K562 (cell line): ENCODE results near the gene KCNQ2. TPM values are rescaled to one million over a fixed set of nuclear protein-coding genes. Genes with fewer than 3 reads are reported as not detected.

Experiments
- ATAC-seq: fragments of 200-7000 bp; cut with Tn5 transposase; 3 replicates; pipeline ENCODE4 v1.9.1; 2020; ENCODE audit warnings: moderate library complexity
- BruUV-seq: library from RNA; stranded (reverse); fragments of 400-500 nt; replicated peaks from 2 replicates; lab custom pipeline; 2021; lab: Mats Ljungman, UMichigan
- CTCF ChIA-PET: fragments of 300-600 bp; formaldehyde crosslinking; extraction: SDS; loops from one replicate; lab custom pipeline; 2021; ENCODE audit warnings: low intra/inter-chr PET ratio; lab: Yijun Ruan, JAX
- POLR2A ChIA-PET: fragments of 300-600, 350-650 bp; sonication (Branson Sonifier 250); formaldehyde crosslinking; extraction: SDS; loops from one replicate; lab custom pipeline; 2021; ENCODE audit warnings: antibody characterized with exemption, inconsistent platforms; lab: Yijun Ruan, JAX
- DNase-seq, 4 experiments: peaks; one replicate each; pipeline versions ENCODE4 v3.0.0 to v3.0.0-alpha.2; 2011 to 2018; ENCODE audit warnings: low spot score in 3 of 4, mixed read lengths in 3 of 4; ENCODE audit errors: extremely low read depth in 1 of 4
- FAIRE-seq: peaks from 2 replicates; lab custom pipeline; 2011; peaks lifted over from hg19 to GRCh38; lab: Jason Lieb, UNC
- H2AFZ ChIP-seq: 2 replicates; pipeline ENCODE4 v1.6.0; 2011; ENCODE audit warnings: low read depth, low read length, control low read depth, inconsistent platforms
- H3K27ac ChIP-seq: fragments of 200-600 bp; 3 replicates; pipeline ENCODE4 v1.8.0; 2011; ENCODE audit warnings: low read depth, mild to moderate bottlenecking, control low read depth, inconsistent platforms, low read length, moderate library complexity, mixed read lengths; ENCODE audit errors: extremely low read depth
- H3K27me3 ChIP-seq, 2 experiments: fragments of 300-600 bp in 1 of 2; 2 replicates in 1 of 2; 3 replicates in 1 of 2; pipeline versions ENCODE4 v1.6.0 to v1.8.0; 2011; ENCODE audit warnings: inconsistent platforms in 2 of 2, low read length in 2 of 2, mild to moderate bottlenecking in 1 of 2, mixed read lengths in 1 of 2, moderate library complexity in 1 of 2; ENCODE audit not compliant: control insufficient read depth in 2 of 2, insufficient read depth in 2 of 2
- H3K36me3 ChIP-seq: fragments of 300-600 bp; 3 replicates; pipeline ENCODE4 v1.8.0; 2011; ENCODE audit warnings: mild to moderate bottlenecking, low read length, inconsistent platforms; ENCODE audit not compliant: control insufficient read depth, insufficient read depth
- H3K4me1 ChIP-seq, 2 experiments: fragments of 200-600 bp in 1 of 2; replicated peaks in 1 of 2; 2 replicates in 1 of 2; 3 replicates in 1 of 2; pipeline versions ENCODE4 v1.5.1 to v1.8.0; 2011; ENCODE audit warnings: inconsistent platforms in 2 of 2, low read length in 2 of 2, mild to moderate bottlenecking in 1 of 2, mixed read lengths in 1 of 2, moderate library complexity in 1 of 2; ENCODE audit not compliant: control insufficient read depth in 2 of 2, insufficient read depth in 2 of 2
- H3K4me2 ChIP-seq: 2 replicates; pipeline ENCODE4 v1.6.1; 2011; ENCODE audit warnings: low read length, control low read depth, inconsistent platforms, mixed read lengths; ENCODE audit not compliant: insufficient read depth
- H3K4me3 ChIP-seq: fragments of 200-600 bp; sonication (generic), shearing (Covaris generic); 2 replicates; pipeline ENCODE4 v1.5.1; 2016; ENCODE audit warnings: control low read depth, inconsistent platforms
- H3K79me2 ChIP-seq: fragments of 200-600 bp; 3 replicates; pipeline ENCODE4 v1.8.0; 2011; ENCODE audit warnings: low read length, inconsistent platforms; ENCODE audit not compliant: control insufficient read depth, insufficient read depth
- H3K9ac ChIP-seq, 2 experiments: 2 replicates each; pipeline versions ENCODE4 v1.6.0 to v1.6.1; 2011; ENCODE audit warnings: low read depth in 2 of 2, low read length in 2 of 2, control low read depth in 1 of 2, inconsistent platforms in 1 of 2, mild to moderate bottlenecking in 1 of 2, mixed read lengths in 1 of 2; ENCODE audit not compliant: insufficient read depth in 1 of 2
- H3K9me1 ChIP-seq: one replicate; pipeline ENCODE4 v1.6.0; 2011; ENCODE audit warnings: inconsistent platforms, mild to moderate bottlenecking, low read length, moderate library complexity; ENCODE audit not compliant: control insufficient read depth, insufficient read depth
- H3K9me3 ChIP-seq: replicated peaks from 2 replicates; pipeline ENCODE4 v1.5.1; 2011; ENCODE audit warnings: low read depth, low read length, inconsistent platforms; ENCODE audit not compliant: control insufficient read depth, insufficient read depth
- H4K20me1 ChIP-seq: replicated peaks from 2 replicates; pipeline ENCODE4 v1.6.1; 2011; ENCODE audit warnings: low read length, inconsistent platforms, mixed read lengths; ENCODE audit not compliant: control insufficient read depth, insufficient read depth
- FOSL1 ChIP-seq: fragments of 200-800 bp; sonication (Bioruptor generic); conservative IDR thresholded peaks from 2 replicates; pipeline ENCODE4 v1.6.1; 2016; ENCODE audit warnings: missing genetic modification characterization, missing compliant biosample characterization
- NR2C1 ChIP-seq, 2 experiments: fragments of 450-650 bp; IDR thresholded peaks; 2 replicates each; pipeline ENCODE4 v1.6.1; 2017; ENCODE audit warnings: mild to moderate bottlenecking in 2 of 2, antibody characterized with exemption in 1 of 2, inconsistent platforms in 1 of 2, missing compliant biosample characterization in 1 of 2, missing genetic modification characterization in 1 of 2
- RBM39 ChIP-seq: fragments of 200-400 bp; formaldehyde crosslinking; optimal IDR thresholded peaks from 2 replicates; pipeline ENCODE3; 2018; ENCODE audit warnings: low read depth, low read length
- TCF7L2 ChIP-seq: fragments of 150-350 bp; IDR thresholded peaks from 2 replicates; pipeline ENCODE4 v1.6.1; 2016; ENCODE audit warnings: low read depth, mild to moderate bottlenecking, low read length, moderate library complexity
- WGBS: fragments of 100-300 bp; shearing (Covaris generic); methylation state at CpG from one replicate; pipeline ENCODE4 v1.1.6; 2016; ENCODE audit warnings: low coverage, mixed read lengths; ENCODE audit not compliant: insufficient coverage; ENCODE audit errors: missing lambda C conversion rate; 5-methylcytosine and 5-hydroxymethylcytosine counted together
- in situ Hi-C: fragments of 300-500 bp; cut with MboI; formaldehyde crosslinking; loops from 4 replicates; pipeline ENCODE4 v1.15.0; 2018; ENCODE audit warnings: inconsistent platforms, mixed read lengths
- intact Hi-C: fragments of 100-400 bp; cut with micrococcal nuclease; formaldehyde crosslinking; loops from 2 replicates; pipeline ENCODE4 v1.14.2; 2022
- polyA plus RNA-seq, 8 experiments: library from polyadenylated mRNA; depleted of rRNA in 4 of 8; stranded (reverse) in 5 of 8; unstranded in 3 of 8; fragments of >200 nt; fragmentation: Nextera tagmentation in 2 of 8; fragmentation: Illumina TruSeq in 1 of 8; extraction: Ambion mirVana in 2 of 8; extraction: Trizol in 1 of 8; gene quantifications; 2 replicates each; pipeline versions ENCODE4 v1.2.1 to v1.2.3, GENCODE V29; 2011 to 2014; ENCODE audit warnings: inconsistent platforms in 1 of 8, missing spikeins in 1 of 8
- total RNA-seq, 7 experiments: library from RNA; depleted of rRNA in 6 of 7; stranded (reverse); fragments of >200 nt in 6 of 7; fragmentation: Illumina TruSeq in 2 of 7; extraction: Trizol in 2 of 7; gene quantifications; 2 replicates each; pipeline versions ENCODE4 v1.2.1 to v1.2.3, GENCODE V29; 2011 to 2021; ENCODE audit warnings: low replicate concordance in 1 of 7
- TF ChIP-seq, protein P1 (sequence below): fragments of 250-450 bp; sonication (Bioruptor Pico); IDR thresholded peaks from 2 replicates; pipeline ENCODE4 v1.5.1; 2021; ENCODE audit warnings: mild to moderate bottlenecking
- TF ChIP-seq, protein P2 (sequence below): fragments of 250-450 bp; sonication (Bioruptor Pico); IDR thresholded peaks from 2 replicates; pipeline ENCODE4 v1.8.0; 2022; ENCODE audit warnings: inconsistent platforms, mild to moderate bottlenecking, moderate library complexity, borderline replicate concordance

The KCNQ2 gene
- total and polyA plus RNA-seq, 9 of the 15 experiments (the other 6 are each of a cell fraction or from before 2014, with no cell fraction given): 0.13 to 0.16 TPM; not detected in 7

GRCh38 chr20:63409834-63410435 lies 62.5 kb downstream of the KCNQ2 start:
- peaks cover 0 to 48% of the 10 kb centered on the region in 2 experiments; a peak in 2 of 5 replicates for H3K4me1 ChIP-seq
- TF ChIP-seq RBM39 (no peak), FOSL1 (tag) (no peak), NR2C1 (IDR thresholded peaks at IDR 0.05) (no peak), NR2C1 (tag; IDR thresholded peaks at IDR 0.05) (no peak), TCF7L2 (no peak)
- TF ChIP-seq, protein P1, sequence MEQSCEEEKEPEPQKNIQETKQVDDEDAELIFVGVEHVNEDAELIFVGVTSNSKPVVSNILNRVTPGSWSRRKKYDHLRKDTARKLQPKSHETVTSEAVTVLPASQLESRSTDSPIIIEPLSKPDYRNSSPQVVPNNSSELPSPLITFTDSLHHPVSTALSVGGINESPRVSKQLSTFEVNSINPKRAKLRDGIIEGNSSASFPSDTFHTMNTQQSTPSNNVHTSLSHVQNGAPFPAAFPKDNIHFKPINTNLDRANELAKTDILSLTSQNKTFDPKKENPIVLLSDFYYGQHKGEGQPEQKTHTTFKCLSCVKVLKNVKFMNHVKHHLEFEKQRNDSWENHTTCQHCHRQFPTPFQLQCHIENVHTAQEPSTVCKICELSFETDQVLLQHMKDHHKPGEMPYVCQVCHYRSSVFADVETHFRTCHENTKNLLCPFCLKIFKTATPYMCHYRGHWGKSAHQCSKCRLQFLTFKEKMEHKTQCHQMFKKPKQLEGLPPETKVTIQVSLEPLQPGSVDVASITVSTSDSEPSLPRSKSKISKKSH: no peak
- TF ChIP-seq, protein P2, sequence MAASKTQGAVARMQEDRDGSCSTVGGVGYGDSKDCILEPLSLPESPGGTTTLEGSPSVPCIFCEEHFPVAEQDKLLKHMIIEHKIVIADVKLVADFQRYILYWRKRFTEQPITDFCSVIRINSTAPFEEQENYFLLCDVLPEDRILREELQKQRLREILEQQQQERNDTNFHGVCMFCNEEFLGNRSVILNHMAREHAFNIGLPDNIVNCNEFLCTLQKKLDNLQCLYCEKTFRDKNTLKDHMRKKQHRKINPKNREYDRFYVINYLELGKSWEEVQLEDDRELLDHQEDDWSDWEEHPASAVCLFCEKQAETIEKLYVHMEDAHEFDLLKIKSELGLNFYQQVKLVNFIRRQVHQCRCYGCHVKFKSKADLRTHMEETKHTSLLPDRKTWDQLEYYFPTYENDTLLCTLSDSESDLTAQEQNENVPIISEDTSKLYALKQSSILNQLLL (CRISPR knock-in tag): no peak
- H3K9me3 ChIP-seq: no peaks in the 10 kb centered on the region
- WGBS: 1% methylated on average over 5 of the region's 23 CpGs
- no peaks in the 10 kb centered on the region for H3K9me1 ChIP-seq
- FAIRE-seq (no peak), ATAC-seq (no peak), DNase-seq (no peak)
- H3K9ac ChIP-seq: no peak overlapping the region
- H3K27me3 ChIP-seq: peaks cover 21 to 96% of the 10 kb centered on the region in 2 experiments; a peak in 4 of 5 replicates
- no TSS peak for BruUV-seq
- no peaks in the 10 kb centered on the region for H3K36me3 ChIP-seq
- ChIA-PET CTCF (no interaction called here), POLR2A (interaction anchor here (0.6 to 0.8 kb wide), 3 partner anchors 8 to 217 kb away, joined by 3 read pairs; partner anchors contain the start of gene GMEB2)
- H3K4me2 ChIP-seq: no peak overlapping the region
- intact Hi-C loops (no loop called here), in situ Hi-C loops (no loop called here)
- no peak overlapping the region for H3K4me3 ChIP-seq
- H3K79me2 ChIP-seq: no peaks in the 10 kb centered on the region
- H4K20me1 ChIP-seq: no peaks in the 10 kb centered on the region
- no peak overlapping the region for H2AFZ ChIP-seq
- no peak overlapping the region for H3K27ac ChIP-seq
